ENCODE data around the gene STK40. TPM values are rescaled to one million over a fixed set of nuclear protein-coding genes. Genes with fewer than 3 reads are reported as not detected.

Gene STK40
- total RNA-seq, 4 donors from 2014 or later, result 109 to 263 (median 211) TPM

GRCh38 chr1:36307601-36308330 is 78.0 kb downstream of the STK40 start:
- Histone ChIP-seq H3K27ac (peak overlapping the region in 1 of 4 donors; percentile 74), H3K36me3 (peaks cover 0 to 20% of the 10 kb centered on the region in 2 donors), H3K4me3 (peak overlapping the region in 2 of 4 donors; percentile 65 to 78), H3K27me3 (no peaks in the 10 kb centered on the region), H3K4me1 (peaks cover 8 to 15% of the 10 kb centered on the region in 2 donors), H3K9me3 (no peaks in the 10 kb centered on the region)
- no peak for ATAC-seq
- DNase-seq, result no peak
- in situ Hi-C loops (cut with MboI; ENCODE audit: low sequenced_read_pairs in 4 of 4) (loop anchor here in 1 of 4 donors (25.0 kb wide), 1 partner anchor 105 kb away; no protein-coding TSS in a partner anchor), intact Hi-C loops (cut with DNase I; ENCODE audit: low total_unique reads) (no loop called here)
- no peak for TF ChIP-seq POLR2A (IDR thresholded peaks at IDR 0.05)
- TF ChIP-seq, protein P1, sequence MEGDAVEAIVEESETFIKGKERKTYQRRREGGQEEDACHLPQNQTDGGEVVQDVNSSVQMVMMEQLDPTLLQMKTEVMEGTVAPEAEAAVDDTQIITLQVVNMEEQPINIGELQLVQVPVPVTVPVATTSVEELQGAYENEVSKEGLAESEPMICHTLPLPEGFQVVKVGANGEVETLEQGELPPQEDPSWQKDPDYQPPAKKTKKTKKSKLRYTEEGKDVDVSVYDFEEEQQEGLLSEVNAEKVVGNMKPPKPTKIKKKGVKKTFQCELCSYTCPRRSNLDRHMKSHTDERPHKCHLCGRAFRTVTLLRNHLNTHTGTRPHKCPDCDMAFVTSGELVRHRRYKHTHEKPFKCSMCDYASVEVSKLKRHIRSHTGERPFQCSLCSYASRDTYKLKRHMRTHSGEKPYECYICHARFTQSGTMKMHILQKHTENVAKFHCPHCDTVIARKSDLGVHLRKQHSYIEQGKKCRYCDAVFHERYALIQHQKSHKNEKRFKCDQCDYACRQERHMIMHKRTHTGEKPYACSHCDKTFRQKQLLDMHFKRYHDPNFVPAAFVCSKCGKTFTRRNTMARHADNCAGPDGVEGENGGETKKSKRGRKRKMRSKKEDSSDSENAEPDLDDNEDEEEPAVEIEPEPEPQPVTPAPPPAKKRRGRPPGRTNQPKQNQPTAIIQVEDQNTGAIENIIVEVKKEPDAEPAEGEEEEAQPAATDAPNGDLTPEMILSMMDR (IDR thresholded peaks at IDR 0.05 in 4 of 5, conservative IDR thresholded peaks at IDR 0.05 in 1 of 5), result no peak

GRCh38 chr1:36306902-36307456 is 78.7 kb downstream of the STK40 start:
- Histone ChIP-seq H3K27me3 (no peaks in the 10 kb centered on the region), H3K9me3 (no peaks in the 10 kb centered on the region), H3K4me1 (peaks cover 8 to 15% of the 10 kb centered on the region in 2 donors), H3K36me3 (peaks cover 0 to 28% of the 10 kb centered on the region in 2 donors), H3K27ac (peak overlapping the region; percentile 74 to 79 (median 77)), H3K4me3 (peak overlapping the region; percentile 65 to 87 (median 75))
- intact Hi-C loops (cut with DNase I; ENCODE audit: low total_unique reads), result no loop called here
- DNase-seq, result peak; percentile 72 to 84
- in situ Hi-C loops (cut with MboI; ENCODE audit: low sequenced_read_pairs in 4 of 4), result loop anchor here in 1 of 4 donors (25.0 kb wide), 1 partner anchor 105 kb away; no protein-coding TSS in a partner anchor
- TF ChIP-seq POLR2A (IDR thresholded peaks at IDR 0.05), result peak; percentile 50 to 61
- TF ChIP-seq, protein P1 (IDR thresholded peaks at IDR 0.05 in 4 of 5, conservative IDR thresholded peaks at IDR 0.05 in 1 of 5), result no peak
- ATAC-seq, result peak; percentile 79 to 82

GRCh38 chr1:36306210-36306901 is 79.4 kb downstream of the STK40 start, which contains the start of gene SH3D21:
Gene SH3D21, plus strand, starts transcription at chr1:36306368. Its CDS starts 53 bp downstream, at chr1:36306421.
- Histone ChIP-seq H3K4me3 (peak within 1 kb of the TSS; percentile 65 to 87 (median 75)), H3K4me1 (peaks cover 8 to 15% of the 10 kb centered on the region in 2 donors), H3K36me3 (peaks cover 0 to 34% of the 10 kb centered on the region in 2 donors), H3K27me3 (no peaks in the 10 kb centered on the region), H3K9me3 (no peaks in the 10 kb centered on the region), H3K27ac (peak within 1 kb of the TSS; percentile 74 to 79 (median 77))
- intact Hi-C loops (cut with DNase I; ENCODE audit: low total_unique reads), result no loop called here
- in situ Hi-C loops (cut with MboI; ENCODE audit: low sequenced_read_pairs in 4 of 4), result loop anchor here in 1 of 4 donors (25.0 kb wide), 1 partner anchor 106 kb away; no protein-coding TSS in a partner anchor
- ATAC-seq, result peak; percentile 48 to 66
- peak in 1 of 2 donors; percentile 61 for DNase-seq
- TF ChIP-seq, protein P1 (IDR thresholded peaks at IDR 0.05 in 4 of 5, conservative IDR thresholded peaks at IDR 0.05 in 1 of 5), result peak in 1 of 5 experiments; percentile 37
- no peak for TF ChIP-seq POLR2A (IDR thresholded peaks at IDR 0.05)

DNA sequence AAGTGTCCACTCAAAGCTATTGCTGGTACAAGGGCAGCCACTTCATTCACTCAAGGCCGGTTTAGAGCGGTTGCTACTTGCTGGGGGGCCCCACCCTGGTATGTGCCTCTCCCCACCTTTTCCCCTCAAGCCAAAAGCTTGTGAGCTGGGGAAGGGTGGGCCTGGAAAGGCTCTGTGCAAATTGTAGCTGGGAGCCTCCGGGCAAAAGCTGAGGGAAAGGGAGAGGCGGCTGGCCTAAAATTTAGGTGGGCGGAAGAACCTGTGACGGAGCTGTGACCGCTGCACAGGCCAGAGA is 79.9 kb downstream of the STK40 start:
- peak overlapping the region; percentile 65 to 87 (median 75) for H3K4me3 ChIP-seq
- TF ChIP-seq POLR2A (IDR thresholded peaks at IDR 0.05), result no peak
- TF ChIP-seq, protein P1 (IDR thresholded peaks at IDR 0.05 in 4 of 5, conservative IDR thresholded peaks at IDR 0.05 in 1 of 5), result no peak
- in situ Hi-C loops (cut with MboI; ENCODE audit: low sequenced_read_pairs in 4 of 4) (loop anchor here in 1 of 4 donors (25.0 kb wide), 1 partner anchor 106 kb away; no protein-coding TSS in a partner anchor), intact Hi-C loops (cut with DNase I; ENCODE audit: low total_unique reads) (no loop called here)
- no peaks in the 10 kb centered on the region for H3K9me3 ChIP-seq
- peak overlapping the region; percentile 74 to 79 (median 77) for H3K27ac ChIP-seq
- DNase-seq (no peak), ATAC-seq (peak; percentile 7 to 12)
- peaks cover 0 to 39% of the 10 kb centered on the region in 2 donors for H3K36me3 ChIP-seq
- peaks cover 8 to 15% of the 10 kb centered on the region in 2 donors for H3K4me1 ChIP-seq
- H3K27me3 ChIP-seq, result no peaks in the 10 kb centered on the region
